ENCODE measurements around the gene UNC5CL. TPM values are rescaled to one million over a fixed set of nuclear protein-coding genes. Genes with fewer than 3 reads are reported as not detected.

The UNC5CL gene
- polyA plus RNA-seq, 1 experiment: not detected

DNA sequence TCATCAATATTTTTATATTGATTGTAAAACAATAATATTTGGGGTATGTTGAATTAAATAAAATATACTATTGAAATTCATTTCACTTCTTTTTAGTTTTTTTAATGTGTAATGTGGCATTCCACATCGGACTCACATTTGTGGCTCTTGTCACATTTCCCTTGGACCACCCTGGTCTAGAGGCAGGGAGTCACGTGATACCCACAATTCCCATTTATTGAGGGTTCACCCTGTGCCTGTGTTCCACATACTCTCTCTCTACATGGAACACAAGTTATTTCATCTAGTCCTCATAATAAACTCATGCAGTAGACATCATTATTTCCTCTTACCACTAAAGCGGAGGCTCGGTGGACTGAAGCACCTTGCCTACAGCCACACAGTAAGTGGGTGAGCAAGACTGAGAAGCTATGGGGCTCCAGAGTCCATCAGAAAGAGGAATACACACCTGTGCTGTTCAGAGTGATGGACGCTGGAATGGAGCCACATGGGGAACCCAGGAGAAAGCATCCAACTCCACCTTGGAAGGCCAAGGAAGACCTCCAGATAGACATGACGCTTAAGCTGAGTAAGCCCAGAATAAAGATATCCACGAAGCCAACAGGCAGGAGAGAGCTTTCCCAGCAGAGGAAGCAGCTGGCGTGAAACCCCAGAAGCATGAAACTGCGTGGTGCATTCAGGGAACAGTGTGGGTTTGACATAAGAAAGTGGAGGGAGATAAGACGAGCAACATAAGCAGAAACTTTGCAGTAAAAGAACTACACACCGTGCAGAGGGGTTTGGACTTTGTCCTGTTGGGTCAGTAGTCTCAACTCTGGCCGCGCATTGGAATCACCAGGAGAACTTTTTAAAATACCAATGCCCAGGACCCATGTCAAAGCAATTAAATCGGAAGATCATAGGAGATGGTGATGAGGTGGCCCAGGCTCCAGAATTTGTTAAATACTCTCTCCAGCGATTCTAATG, 49.5 kb downstream of the UNC5CL start:
- POLR2A ChIA-PET: no interaction called here
- no peak for DNase-seq (ENCODE audit: low read depth)
- no peak overlapping the region for H3K4me3 ChIP-seq (ENCODE audit: low read depth, low read length)
- H3K27me3 ChIP-seq (ENCODE audit: control insufficient read depth, insufficient read depth, low read length): no peaks in the 10 kb centered on the region; the same call in 1 of the 2 replicates
- no peaks in the 10 kb centered on the region for H3K36me3 ChIP-seq (ENCODE audit: control insufficient read depth, insufficient read depth, low read length)
- no peak for TF ChIP-seq CTCF (IDR thresholded peaks at IDR 0.05; ENCODE audit: insufficient read depth, low read depth, low read length)
- CTCF ChIA-PET: interaction anchor here (0.6 to 1.5 kb wide), 2 partner anchors 95 to 269 kb away, joined by 3 to 4 read pairs; no protein-coding TSS in a partner anchor

DNA sequence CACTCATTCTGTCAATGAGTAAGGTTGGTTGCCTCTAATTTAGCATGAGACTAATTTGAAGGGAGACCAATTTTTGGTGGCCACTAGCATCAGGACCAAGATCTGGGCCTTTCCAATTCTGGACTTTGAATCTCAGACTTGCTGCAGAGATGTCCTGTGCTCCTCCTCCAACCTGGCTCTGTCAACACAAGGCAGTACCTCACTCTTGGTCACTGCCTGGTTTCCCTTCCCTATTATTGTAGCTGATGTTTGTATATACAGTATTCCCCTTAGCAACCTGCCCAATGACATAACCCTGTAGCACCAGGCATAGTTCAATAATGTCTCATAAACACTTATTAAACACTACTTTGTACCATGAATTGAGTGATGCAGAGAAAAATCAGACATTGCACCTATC, 50.4 kb downstream of the UNC5CL start:
- CTCF ChIA-PET: interaction anchor here (1.5 kb wide), 1 partner anchor 94 kb away, joined by 4 read pairs; no protein-coding TSS in a partner anchor
- DNase-seq (ENCODE audit: low read depth): no peak
- no peak overlapping the region for H3K4me3 ChIP-seq (ENCODE audit: low read depth, low read length)
- TF ChIP-seq CTCF (IDR thresholded peaks at IDR 0.05; ENCODE audit: insufficient read depth, low read depth, low read length): no peak
- H3K27me3 ChIP-seq (ENCODE audit: control insufficient read depth, insufficient read depth, low read length): no peaks in the 10 kb centered on the region; the same call in 1 of the 2 replicates
- POLR2A ChIA-PET: no interaction called here
- no peaks in the 10 kb centered on the region for H3K36me3 ChIP-seq (ENCODE audit: control insufficient read depth, insufficient read depth, low read length)

DNA sequence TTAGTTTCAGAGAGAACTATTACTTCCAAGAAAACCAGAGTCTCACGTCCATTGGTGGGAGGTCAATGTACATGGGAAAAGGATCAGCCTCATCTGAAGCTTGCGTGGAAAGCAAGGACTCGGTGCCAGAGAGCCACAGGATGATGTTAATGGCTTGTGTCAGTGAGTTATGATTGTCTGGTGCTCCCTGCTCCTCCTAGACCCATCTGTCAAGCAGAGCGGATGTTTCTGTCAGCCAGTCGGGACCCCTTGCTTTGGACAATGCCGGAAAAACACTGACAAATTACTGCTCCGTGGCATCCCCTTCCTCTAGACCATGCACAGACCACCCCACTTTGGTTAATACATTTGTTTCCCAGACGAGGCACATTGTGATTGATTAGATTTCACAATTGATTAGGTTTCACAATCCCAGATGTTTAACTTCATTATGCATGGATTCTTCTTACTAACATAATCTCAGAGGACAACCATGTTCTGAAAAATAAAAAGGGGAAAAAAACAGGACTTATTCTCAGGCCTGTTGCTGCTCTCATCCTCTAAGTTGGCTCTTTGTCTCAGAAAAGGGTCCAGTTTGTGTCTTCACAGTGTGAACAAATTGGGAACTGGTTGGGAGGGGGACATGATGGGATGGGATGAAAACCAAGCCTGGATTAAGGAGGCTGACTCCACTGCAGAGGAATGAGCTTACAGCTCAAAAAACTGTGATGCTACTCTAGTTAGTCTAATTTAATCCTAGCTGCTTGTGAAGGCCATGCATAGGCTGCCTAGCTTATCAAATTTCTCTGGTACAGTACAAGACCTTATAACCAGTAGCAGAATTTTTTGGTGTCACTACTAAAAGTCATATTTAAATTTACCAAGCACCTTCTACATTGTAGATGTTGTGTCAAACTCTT, 51.9 kb downstream of the UNC5CL start:
- CTCF ChIA-PET: interaction anchor here (1.3 kb wide), 1 partner anchor 13 kb away, joined by 3 read pairs; no protein-coding TSS in a partner anchor
- no peak for TF ChIP-seq CTCF (IDR thresholded peaks at IDR 0.05; ENCODE audit: insufficient read depth, low read depth, low read length)
- Histone ChIP-seq H3K27me3 (ENCODE audit: control insufficient read depth, insufficient read depth, low read length) (0 out of 2 replicates have a peak, but pooled peaks cover 1% of the 10 kb centered on the region), H3K36me3 (ENCODE audit: control insufficient read depth, insufficient read depth, low read length) (no peaks in the 10 kb centered on the region), H3K4me3 (ENCODE audit: low read depth, low read length) (no peak overlapping the region)
- DNase-seq (ENCODE audit: low read depth): no peak
- POLR2A ChIA-PET: no interaction called here

DNA sequence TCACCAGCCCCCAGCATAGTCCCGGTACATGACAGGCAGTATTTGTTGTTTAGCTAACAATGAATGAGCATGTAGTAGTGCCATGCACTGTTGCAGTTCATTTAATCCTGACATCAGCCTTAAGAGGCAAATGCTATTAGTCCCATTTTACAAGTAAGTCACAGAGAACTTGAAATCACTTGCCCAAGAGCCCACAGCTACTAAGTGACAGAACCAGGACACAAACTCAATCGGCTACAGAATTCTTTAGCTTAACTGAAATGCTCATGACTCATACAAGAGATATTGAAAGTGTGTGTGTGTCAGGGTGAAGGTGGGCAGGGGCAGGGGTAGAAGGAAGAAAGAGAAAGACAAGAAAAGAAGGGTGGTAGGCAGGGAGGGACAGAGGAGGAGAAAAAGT, 52.7 kb downstream of the UNC5CL start:
- Histone ChIP-seq H3K4me3 (ENCODE audit: low read depth, low read length) (no peak overlapping the region), H3K27me3 (ENCODE audit: control insufficient read depth, insufficient read depth, low read length) (0 out of 2 replicates have a peak, but pooled peaks cover 1% of the 10 kb centered on the region), H3K36me3 (ENCODE audit: control insufficient read depth, insufficient read depth, low read length) (no peaks in the 10 kb centered on the region)
- no peak for TF ChIP-seq CTCF (IDR thresholded peaks at IDR 0.05; ENCODE audit: insufficient read depth, low read depth, low read length)
- CTCF ChIA-PET: interaction anchor here (1.3 kb wide), 2 partner anchors 9 to 14 kb away, joined by 3 read pairs; no protein-coding TSS in a partner anchor
- DNase-seq (ENCODE audit: low read depth): no peak
- POLR2A ChIA-PET: no interaction called here
